GM19023 (cell line): Measurements from ENCODE around the gene MYO3B.
"Not testable (repeated sequence)": the region's sequence is repeated elsewhere in the genome, so short reads cannot be mapped to it uniquely, and the experiment has no call there.

Source experiments
- ATAC-seq: cut with Tn5 transposase; IDR thresholded peaks from one replicate; pipeline ENCODE4 v1.9.1; 2021; ENCODE audit warnings: mild to moderate bottlenecking, moderate library complexity; ENCODE audit not compliant: unreplicated experiment

Gene MYO3B

DNA sequence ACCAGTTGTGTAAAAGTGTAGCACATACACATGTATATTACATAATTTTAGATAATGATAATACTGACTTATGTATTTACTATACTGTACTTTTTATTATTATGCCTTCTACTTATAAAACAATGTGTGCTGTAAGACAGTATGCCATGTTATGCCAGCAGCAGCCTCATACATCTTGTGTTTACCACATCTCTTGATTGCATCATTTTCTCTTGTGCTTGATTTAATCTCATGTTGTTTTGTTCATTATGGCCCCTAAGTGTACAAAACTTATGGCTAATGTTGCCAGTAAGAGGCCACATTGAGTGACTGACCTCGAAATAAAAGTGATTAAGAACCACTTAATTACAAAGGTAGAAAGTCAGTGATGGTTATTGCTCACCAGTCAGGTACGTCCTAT lies 409.2 kb downstream of the MYO3B start:
- ATAC-seq = no peak

DNA sequence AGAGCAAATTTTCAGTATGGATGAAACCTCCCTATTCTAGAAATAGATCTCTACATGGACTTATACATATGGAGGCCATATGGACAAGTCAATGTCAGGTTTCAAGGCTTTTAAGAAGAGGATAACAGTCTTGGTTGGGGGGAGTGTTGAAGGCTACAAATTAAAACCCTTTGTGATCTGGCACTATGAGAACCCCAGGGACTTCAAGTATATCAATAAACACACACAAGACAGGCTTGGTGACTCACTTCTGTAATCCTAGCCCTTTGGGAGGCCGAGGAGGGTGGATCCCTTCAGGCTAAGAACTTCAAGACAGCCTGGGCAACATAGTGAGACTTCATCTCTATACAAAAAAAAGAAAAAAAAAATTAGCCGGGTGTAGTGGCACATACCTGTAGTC lies 410.0 kb downstream of the MYO3B start:
- ATAC-seq = no peak

DNA sequence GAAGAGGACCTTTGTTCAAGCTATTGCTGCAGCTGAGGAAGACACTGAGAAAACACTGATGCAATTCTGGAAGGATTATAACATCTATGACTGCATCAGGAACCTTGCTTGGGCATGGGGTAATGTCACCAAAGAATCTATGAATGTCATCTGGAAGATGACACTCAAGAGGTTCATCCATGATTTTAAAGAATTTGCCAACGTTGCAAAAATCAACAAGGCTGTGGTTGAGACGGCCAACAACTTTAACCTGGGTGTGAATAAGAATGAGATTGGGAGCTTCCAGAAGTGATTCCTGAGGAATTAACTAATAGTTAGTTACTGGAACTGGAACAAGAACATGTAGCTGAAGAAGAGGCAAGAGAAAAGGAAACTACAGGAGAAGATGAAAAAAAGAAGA lies 410.8 kb downstream of the MYO3B start:
- ATAC-seq = no peak

DNA sequence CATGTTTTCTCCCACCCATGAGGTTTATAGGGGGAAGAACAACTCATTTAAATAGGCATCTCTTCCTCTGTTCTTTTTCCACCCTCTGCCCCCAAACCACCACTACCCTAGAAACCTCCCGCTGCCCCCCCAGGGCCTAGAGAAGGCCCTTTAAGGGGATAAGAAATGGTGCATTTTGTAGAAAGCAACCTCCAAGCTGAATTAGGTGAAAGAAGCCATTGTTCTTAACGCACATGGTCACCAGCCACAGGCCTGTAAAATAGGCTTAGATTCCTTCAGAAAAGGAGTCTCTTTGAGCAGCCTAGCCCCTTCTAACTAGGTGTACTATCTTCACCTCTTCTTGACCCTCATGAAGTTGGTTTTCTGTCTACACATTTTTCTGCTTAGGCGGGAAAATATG lies 418.6 kb downstream of the MYO3B start:
- ATAC-seq = no peak

DNA sequence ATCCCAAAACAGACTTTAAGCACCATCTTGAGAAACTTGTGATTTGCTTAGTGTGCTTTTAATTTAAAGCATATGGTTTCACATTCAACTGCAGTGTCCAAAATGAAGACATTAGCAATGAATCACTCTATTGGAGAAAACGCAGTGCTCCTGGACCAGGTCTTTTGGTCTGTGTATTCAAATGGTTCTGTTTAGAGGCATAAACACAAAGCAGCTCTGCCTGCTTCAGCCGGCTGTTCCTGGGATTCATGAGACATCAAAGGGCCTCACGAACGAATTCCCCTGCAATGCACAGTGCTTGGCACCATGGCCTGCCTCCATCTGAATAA lies 420.1 kb downstream of the MYO3B start:
- ATAC-seq = no peak

DNA sequence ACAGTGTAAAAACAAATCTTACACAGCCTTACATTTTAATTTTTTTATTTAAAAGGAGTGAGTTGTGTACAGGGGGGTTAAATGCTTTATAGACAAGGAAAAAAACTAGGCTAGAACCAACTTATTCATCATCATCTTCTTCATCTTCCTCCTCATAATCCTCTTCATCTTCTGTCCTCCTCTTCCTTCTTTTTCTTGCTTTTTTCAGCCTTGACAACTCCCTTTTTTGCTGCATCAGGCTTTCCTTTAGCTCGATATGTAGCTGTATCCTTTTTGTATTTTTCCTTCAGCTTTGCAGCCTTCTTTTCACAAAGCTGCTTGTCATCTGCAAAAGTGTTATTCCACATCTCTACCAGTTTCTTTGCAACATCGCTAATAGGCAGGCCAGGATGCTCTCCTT lies 423.5 kb downstream of the MYO3B start:
- no peak for ATAC-seq

DNA sequence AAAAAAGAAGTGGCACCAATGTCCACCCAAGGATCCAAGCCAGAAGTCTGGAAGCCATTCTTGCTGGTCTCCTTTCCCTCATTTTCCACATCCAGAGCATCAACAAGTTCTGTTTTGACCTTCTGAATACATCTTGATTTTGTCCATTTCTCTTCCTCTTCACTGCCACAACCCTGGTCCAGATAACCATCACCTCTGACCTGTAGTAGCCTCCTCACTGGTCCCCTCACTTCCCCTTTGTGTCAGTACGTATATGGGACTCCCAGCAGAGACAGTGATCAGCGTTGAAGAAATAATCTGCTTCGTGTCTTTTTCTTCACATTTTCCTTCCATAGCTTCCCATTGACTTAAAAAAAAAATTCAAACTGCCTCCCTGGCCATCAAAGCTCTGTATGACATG lies 427.9 kb downstream of the MYO3B start:
- ATAC-seq = no peak

DNA sequence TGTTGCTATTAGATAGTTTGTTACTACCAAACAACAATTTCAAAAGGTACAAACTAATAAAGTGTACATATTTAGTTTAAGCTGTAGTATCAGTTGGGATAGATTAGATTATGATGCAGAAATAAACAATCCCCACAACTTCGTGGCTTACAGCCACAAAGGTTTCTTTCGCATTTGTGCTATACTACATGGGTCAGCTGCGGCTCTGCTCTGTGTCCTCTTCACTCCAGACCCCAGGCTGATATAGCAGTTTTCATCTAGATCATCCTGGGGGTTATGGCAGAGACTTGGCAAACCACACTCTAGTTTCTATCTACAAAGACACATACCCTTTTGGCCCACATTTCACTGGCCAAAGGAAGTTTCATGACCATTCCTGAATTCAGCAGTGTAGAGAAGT lies 429.2 kb downstream of the MYO3B start:
- ATAC-seq = no peak

DNA sequence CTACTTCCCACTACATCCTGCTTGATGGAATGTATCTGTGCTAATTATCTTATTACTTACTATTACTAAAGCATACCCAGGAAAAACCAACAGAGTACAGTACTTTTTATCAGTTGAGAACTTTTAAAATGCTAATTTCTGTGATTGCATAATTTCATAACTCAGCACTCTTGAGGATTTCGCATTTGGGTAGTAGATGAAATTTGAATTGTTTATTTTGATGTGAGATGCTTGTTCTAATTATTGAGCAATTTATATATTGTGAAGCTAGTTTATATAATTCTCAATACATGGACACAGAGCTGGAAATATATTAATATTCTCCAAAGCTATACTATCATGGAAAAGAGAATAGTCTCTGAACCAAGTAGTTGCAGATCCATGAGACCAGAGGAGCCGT lies 432.7 kb downstream of the MYO3B start:
- no peak for ATAC-seq

DNA sequence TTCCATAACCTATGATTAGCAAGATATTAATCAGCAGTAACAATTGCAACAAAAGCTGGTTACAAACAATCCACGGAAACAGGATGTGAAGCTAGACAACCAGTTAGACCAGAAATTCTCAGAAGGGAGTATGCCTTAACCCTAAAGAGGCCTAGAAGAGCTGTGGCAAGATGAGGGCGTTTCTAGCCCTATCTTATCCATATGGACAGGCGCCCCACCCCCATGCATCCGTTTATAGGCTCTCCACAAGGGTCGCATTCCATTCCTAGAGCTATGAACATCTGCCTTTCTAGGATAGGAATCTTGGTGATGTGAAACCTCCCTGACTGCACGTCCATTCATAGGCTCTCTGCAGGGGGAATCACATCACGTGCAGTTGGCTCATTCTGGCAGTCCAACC lies 441.0 kb downstream of the MYO3B start:
- not testable (repeated sequence) for ATAC-seq

DNA sequence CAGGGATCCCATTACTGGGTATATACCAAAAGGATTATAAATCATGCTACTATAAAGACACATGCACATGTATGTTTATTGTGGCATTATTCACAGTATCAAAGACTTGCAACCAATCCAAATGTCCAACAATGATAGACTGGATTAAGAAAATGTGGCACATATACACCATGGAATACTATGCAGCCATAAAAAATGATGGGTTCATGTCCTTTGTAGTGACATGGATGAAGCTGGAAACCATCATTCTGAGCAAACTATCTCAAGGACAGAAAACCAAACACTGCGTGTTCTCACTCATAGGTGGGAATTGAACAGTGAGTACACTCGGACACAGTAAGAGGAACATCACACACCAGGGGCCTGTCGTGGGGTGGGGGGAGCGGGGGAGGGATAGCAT lies 457.1 kb downstream of the MYO3B start:
- ATAC-seq = not testable (repeated sequence)

DNA sequence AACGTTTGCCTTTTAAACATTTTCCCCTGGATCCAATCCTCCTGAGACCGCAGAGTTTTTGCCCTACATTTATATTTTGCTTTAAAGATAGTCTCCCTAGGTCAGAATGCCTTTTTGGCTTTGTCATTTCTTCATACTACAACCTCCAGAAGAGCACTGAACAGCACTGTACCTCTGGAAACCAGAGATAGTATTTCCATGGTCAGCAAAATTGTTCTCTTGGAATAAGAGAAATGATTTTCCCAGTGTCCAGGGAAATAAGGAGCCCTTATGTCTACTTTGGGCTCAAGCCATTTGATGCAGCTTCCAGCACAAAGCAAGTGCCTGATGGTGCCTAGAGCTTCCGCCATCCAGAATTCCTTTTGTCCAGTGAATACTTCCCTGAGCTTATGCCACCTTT lies 461.7 kb downstream of the MYO3B start:
- ATAC-seq = no peak

DNA sequence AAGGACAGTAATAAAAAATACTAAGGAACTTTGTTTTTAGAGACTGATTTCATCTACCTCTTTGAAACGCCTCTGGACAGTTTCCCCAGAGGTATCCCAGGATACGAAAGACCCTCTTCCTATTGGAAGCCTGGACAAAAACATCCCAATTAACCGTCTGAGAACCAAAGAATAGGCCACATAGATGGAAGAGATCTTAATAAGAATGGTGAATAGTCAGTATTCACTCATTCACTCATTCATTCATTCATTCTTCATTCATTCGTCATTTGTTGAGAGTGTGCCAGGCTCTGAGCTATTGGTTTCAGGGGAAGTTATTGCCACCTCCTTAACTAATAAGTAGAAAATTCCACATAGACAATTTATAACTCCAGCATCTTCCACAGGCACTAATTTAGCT lies 464.0 kb downstream of the MYO3B start:
- no peak for ATAC-seq

DNA sequence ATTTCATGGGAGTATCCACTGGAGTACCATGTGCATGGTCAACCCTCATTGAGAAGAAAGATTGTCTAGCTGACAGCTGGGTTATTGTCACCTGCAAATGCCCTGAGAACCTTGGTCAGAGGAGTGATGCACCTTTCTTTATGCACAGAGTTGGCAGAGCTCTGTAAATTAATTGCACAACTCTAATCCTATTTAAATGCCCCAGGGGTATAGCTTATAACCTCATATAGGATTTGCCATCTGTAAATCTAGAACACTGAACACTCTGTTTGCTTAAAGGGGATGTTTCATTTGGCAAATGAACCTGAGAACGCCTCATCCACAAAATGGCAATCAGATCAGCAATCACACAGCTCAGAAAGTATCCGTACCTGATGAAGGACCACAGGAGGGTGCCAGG lies 465.4 kb downstream of the MYO3B start:
- no peak for ATAC-seq

DNA sequence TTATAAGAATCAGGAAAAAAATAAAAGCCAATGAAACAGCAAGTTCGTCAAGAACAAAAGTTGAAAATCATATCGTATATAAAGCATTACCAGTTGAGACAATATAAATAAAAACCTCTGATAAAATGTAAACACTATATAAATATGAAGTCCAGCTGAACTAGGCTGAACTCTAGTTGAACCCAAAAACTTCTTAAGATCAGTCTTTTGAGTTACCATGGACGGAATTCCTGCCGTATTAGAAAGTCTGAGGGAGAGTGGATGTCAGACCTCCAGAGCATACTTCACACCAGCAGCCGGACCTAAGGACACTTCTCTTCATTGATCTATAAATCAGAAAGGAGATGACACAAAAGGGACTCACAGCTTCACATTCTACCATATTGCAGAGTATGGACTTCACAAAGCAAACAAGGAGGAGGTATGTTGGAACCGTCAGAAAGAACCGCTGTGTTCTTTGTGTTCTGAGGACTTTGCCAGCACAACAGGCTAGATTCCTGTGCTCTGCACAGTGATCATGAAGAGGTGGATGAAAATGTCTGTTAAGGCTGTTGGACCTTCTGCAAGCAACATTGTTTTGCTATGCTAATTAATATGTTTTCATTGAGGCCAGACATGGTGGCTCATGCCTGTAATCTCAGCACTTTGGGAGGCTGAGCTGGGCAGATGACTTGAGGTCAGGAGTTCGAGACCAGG lies 469.9 kb downstream of the MYO3B start:
- ATAC-seq = no peak

DNA sequence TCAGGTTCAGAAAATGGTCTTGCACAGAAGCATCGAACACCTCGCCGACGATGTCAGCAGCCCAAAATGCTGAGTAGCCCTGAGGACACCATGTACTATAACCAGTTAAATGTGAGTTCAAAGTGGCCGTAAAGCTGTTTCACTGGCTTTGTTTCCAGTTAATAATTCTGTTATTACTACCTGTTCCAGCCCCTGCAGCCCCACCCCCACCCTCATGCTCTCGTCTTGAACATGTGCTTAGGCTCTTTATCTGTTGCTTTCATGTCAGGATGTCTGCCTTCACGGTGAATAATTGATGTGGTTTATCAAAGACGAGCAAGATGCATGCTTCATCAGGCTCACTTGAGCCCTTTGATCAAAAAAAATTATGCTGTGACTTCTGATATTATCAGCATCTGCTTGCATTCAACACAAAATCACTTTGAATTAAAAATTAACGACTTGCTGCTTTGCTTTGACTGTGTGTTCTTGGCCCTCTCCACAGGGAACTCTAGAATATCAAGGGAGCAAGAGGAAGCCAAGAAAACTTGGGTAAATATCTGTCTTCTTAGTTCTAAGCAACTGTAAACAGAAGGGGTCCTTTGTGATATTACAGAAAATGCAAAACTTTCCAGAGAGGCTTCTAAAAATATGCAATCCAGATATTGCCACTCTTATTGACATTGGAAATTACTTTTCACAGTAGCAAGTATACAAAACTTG lies 473.8 kb downstream of the MYO3B start:
- no peak for ATAC-seq

DNA sequence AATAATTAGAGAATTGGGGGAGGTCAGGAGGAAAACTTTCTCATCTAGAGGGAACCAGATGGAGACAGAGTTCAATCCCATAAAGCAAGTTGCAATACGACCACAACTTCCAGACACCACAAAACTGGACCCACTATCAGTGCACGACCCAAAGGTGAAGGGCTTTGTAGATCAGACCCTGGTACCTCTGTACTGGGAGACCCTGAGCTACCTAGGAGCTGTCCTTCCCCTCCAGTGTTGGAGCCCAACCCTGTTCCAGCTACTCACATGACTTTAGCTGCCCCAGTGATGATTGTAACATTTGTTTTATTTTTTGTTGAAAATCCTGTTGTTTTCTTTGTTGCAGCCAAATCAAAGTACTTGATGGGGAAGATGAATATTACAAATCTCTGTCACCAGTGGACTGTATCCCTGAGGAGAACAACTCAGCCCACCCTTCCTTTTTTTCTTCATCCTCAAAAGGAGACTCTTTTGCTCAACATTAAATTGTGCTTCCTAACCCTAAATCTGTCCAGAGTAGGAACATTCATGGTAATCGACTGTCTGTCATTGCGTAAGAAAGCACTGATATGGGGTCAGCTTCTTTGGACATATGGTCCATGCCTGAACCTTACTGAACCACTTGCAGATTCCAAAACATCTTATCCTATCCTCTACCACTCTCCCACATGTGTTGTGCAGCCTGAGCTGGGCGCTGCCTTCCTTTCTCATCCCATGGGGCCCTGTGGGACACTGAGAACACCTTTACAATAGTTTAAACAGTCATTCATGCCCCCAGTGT lies 474.9 kb downstream of the MYO3B start:
- no peak for ATAC-seq

DNA sequence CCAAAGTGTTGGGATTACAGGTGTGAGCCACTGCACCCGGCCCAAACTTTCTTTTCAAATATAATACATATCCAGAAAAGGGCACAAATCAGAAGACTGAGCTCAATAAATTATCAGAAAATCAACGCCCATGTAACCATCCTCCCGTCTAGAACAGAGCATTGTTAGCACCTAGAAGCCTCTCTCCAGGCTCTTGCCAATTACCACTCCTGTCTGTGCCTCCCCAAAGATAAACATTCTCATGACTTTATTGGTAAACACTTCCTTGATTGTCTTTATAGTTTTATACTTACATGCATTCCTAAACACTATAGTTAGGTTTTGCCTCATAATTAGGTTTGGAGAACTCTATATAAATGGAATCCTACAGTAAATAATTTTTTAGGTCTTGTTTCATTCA lies 478.7 kb downstream of the MYO3B start:
- no peak for ATAC-seq

DNA sequence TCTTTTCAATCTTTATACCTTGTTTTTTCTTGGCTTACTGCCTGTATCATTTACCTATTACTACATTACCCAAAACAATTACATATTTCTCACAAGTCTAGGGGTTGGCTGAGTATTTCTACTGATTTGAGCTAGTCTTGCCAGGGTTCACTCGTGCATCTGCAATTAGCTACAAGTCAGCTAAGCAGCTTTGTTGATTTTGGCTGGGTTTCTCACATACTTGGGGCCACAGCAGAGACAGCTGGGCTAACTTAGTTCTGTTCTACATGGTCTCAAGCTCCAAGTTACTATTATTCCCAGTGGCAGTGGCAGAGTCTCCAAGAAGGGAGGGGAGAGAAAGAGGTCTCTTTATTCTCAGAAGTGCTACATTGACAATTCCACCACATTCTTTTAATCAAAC lies 482.5 kb downstream of the MYO3B start:
- no peak for ATAC-seq

DNA sequence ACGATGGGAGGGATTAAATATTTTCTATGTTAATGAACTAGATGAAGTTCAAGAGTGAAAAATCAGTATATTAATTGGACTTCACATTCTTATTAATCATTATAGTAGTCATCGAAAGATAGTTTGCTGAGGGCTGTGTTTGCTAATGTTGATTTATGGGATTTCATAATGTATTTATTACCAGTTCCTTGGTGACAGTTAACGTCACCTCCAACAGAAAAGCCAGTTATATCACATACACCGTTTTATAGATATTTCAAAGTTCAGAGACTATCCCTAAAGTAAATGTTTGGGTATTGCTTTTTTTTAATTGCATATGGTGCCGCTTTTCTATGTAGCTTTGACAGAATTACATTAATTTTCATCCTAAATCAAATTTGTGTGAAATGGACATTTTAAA lies 487.8 kb downstream of the MYO3B start:
- ATAC-seq = no peak

DNA sequence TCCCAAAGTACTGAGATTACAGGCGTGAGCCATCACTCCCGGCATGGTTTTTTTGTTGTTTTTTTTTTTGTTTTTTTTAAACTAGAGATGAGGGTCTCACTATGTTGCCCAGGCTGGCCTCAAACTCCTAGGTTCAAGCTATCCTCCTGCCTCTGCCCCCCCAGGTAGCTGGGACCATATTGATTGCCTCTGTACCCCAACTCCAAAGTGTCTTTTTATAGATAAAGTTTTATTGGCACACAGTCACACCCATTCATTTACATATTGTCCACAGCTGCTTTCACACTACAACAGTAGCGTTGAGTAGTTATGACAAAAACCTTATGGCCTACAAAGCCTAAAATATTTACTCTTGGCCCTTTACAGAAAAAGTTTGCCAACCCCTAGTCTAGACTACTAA lies 492.0 kb downstream of the MYO3B start:
- ATAC-seq = no peak

DNA sequence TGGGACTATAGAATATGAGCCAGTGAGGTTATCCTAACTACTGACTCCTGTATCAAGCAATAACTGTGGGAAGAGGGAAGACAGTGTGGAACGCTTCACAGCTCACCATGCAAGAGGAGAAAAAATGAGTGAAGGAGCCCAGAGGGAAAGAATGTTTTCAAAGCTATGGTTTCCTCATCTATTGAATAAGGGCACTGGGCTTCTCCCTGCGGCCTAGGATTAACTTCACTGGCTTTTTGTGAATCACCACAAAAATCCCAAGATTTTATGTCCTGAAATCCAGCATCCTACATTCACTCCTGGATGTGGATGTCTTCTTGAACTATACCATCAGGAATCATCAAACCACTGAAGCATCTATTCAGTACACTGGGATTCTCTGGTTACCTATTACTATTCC lies 492.7 kb downstream of the MYO3B start:
- no peak for ATAC-seq
